Upper lobe of left lung (tissue), 4 donors: ENCODE measurements around the gene HDHD3.

Experiments
- CTCF ChIP-seq, 6 experiments: fragments of 450-650 bp in 4 of 6; fragments of 200-600 bp in 2 of 6; sonication (generic) in 2 of 6; IDR thresholded peaks; one replicate each; pipeline ENCODE4 v1.5.1; 2016 to 2019; ENCODE audit warnings: antibody characterized with exemption in 6 of 6
- EP300 ChIP-seq, 4 donors: sonication (generic); formaldehyde crosslinking; IDR thresholded peaks; one replicate each; pipeline ENCODE4 v1.5.1; 2017; ENCODE audit warnings: antibody characterized with exemption in 4 of 4, control low read depth in 2 of 4
- POLR2A ChIP-seq, 4 donors: fragments of 450-650 bp; IDR thresholded peaks; one replicate each; pipeline ENCODE4 v1.5.1; 2016 to 2017; ENCODE audit warnings: antibody characterized with exemption in 4 of 4, mild to moderate bottlenecking in 2 of 4
- POLR2AphosphoS5 ChIP-seq, 2 donors: sonication (generic); formaldehyde crosslinking; IDR thresholded peaks; one replicate each; pipeline ENCODE4 v1.5.1; 2017; ENCODE audit warnings: antibody characterized with exemption in 2 of 2

DNA sequence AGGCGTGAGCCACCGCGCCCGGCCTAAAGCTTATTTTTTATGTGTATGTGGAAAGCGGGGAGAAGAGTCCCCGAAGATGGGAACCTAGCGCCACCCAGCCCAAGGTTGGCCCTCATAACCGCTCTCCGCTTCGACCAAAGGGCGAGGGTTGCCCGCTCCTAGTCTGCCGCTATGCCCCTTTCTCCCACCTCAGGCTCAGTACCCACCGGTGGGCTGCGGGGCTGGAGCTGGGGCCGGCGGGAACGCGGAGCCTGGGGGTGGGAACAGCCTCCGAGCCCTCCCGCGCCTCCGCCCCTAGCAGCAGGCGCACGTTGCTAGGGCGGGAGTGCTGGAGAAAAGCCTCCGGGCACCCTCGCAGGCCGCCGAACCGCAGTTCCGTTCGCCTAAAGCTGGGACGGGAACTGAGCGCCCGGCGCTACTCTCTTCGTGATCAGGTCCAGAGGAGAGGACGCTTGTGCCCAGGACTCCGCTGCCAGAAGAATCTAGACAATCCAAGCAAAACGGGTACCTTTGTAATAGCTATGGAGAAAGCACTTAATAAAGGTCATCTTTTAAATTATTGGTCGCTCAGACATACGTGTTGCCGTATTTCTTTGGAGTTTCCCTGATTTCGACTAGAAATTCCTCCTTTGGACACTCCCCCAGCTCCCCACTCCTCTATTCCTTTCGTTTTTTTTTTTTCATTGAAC, 36.6 kb downstream of the HDHD3 start, which contains the start of gene WDR31:
- TF ChIP-seq CTCF (IDR thresholded peaks at IDR 0.05) (peak in 1 of 6 experiments; percentile 32), EP300 (IDR thresholded peaks at IDR 0.05) (no peak), POLR2A (IDR thresholded peaks at IDR 0.05) (peak in 2 of 4 donors; percentile 32 to 65), POLR2AphosphoS5 (IDR thresholded peaks at IDR 0.05) (peak; percentile 73 to 80)
